ENCODE data around the gene TPTE.
"Not testable (repeated sequence)": the region's sequence is repeated elsewhere in the genome, so short reads cannot be mapped to it uniquely, and the experiment has no call there.

GRCh38 chr21:10617133-10617752 lies 95.9 kb downstream of the TPTE start:
- not testable (repeated sequence) for TF ChIP-seq ZNF274 (IDR thresholded peaks at IDR 0.05; ENCODE audit: low read depth, low read length); YY1 (IDR thresholded peaks at IDR 0.05; ENCODE audit: insufficient read depth, insufficient read length); SUZ12 (IDR thresholded peaks at IDR 0.05; ENCODE audit: extremely low read depth, insufficient read depth, insufficient read length)

Measured in NT2/D1 (cell line).